ENCODE measurements around the gene PANK4. TPM values are rescaled to one million over a fixed set of nuclear protein-coding genes. Genes with fewer than 3 reads are reported as not detected.

Gene PANK4
- total and polyA plus RNA-seq, 8 donors: 23.2 to 30.9 (median 28.1) TPM

DNA sequence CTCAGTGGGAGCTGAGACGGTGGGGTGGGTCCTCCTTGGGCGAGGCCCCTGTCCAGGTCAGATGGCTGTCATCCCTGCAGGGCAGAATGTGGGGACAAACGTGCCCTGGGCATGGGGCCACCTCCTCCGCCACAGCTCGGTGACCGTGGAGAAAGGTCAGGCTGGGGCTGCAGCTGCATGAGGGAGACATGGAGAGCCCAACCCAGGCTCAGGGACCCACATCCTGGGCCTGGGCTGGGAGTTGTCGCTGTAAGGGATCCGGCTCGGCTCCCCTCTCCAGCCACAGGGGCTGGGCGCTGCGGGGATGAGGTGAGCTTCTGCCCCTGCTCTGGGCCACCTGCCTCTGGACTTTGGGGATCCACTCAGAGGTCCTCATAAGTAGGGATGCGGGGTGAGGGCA is 50.8 kb downstream of the PANK4 start:
- Histone ChIP-seq H3K27me3 (peaks cover 0 to 80% of the 10 kb centered on the region in 2 donors), H3K9me3 (no peaks in the 10 kb centered on the region), H3K27ac (no peak overlapping the region), H3K36me3 (no peaks in the 10 kb centered on the region), H3K4me3 (no peak overlapping the region), H3K4me1 (no peaks in the 10 kb centered on the region)
- DNase-seq (no peak), ATAC-seq (no peak)
- intact Hi-C loops (cut with DNase I): no loop called here
- no peak for TF ChIP-seq CTCF (IDR thresholded peaks at IDR 0.05)

- TF ChIP-seq CTCF (IDR thresholded peaks at IDR 0.05): no peak
- Histone ChIP-seq H3K4me3 (no peak overlapping the region), H3K4me1 (no peaks in the 10 kb centered on the region), H3K27me3 (peaks cover 0 to 86% of the 10 kb centered on the region in 2 donors), H3K9me3 (no peaks in the 10 kb centered on the region), H3K27ac (no peak overlapping the region), H3K36me3 (no peaks in the 10 kb centered on the region)
- ATAC-seq (no peak), DNase-seq (no peak)
- intact Hi-C loops (cut with DNase I): no loop called here
These were observed 51.4 kb downstream of the PANK4 start for GRCh38 chr1:2474933-2475371.

GRCh38 chr1:2474104-2474844 is 52.1 kb downstream of the PANK4 start:
- H3K27ac ChIP-seq: no peak overlapping the region
- DNase-seq (no peak), ATAC-seq (no peak)
- no peak overlapping the region for H3K4me3 ChIP-seq
- no peaks in the 10 kb centered on the region for H3K9me3 ChIP-seq
- H3K4me1 ChIP-seq: no peaks in the 10 kb centered on the region
- intact Hi-C loops (cut with DNase I): no loop called here
- no peaks in the 10 kb centered on the region for H3K36me3 ChIP-seq
- no peak for TF ChIP-seq CTCF (IDR thresholded peaks at IDR 0.05)
- H3K27me3 ChIP-seq: peaks cover 0 to 93% of the 10 kb centered on the region in 2 donors

DNA sequence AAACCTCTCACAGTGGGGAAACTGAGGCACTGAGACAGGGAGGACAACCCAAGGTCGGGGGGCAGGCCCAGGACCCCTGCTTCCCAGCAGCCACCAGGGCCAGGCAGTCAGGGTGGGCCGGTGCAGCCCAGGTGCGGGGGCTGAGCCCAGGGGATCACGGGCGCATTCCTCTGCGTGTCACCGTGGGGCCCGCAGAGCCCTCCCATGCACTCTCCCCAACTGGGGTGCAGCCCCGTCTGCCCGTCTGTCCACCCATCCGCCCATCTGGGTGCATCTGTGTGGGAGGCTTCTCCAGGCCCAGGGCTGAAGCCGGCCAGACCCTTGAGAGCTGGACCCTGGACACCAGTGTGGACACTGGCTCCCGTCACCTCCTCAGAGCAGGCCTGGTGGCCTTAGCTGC is 53.2 kb downstream of the PANK4 start:
- Histone ChIP-seq H3K27me3 (peaks cover 0 to 93% of the 10 kb centered on the region in 2 donors), H3K4me3 (no peak overlapping the region), H3K27ac (no peak overlapping the region), H3K4me1 (no peaks in the 10 kb centered on the region), H3K9me3 (no peaks in the 10 kb centered on the region), H3K36me3 (no peaks in the 10 kb centered on the region)
- intact Hi-C loops (cut with DNase I): no loop called here
- ATAC-seq: no peak
- no peak for DNase-seq
- no peak for TF ChIP-seq CTCF (IDR thresholded peaks at IDR 0.05)

- H3K4me3 ChIP-seq: no peak overlapping the region
- ATAC-seq (no peak), DNase-seq (no peak)
- H3K9me3 ChIP-seq: no peaks in the 10 kb centered on the region
- H3K4me1 ChIP-seq: no peaks in the 10 kb centered on the region
- H3K27me3 ChIP-seq: peaks cover 0 to 93% of the 10 kb centered on the region in 2 donors
- TF ChIP-seq CTCF (IDR thresholded peaks at IDR 0.05): no peak
- H3K27ac ChIP-seq: no peak overlapping the region
- intact Hi-C loops (cut with DNase I): no loop called here
- no peaks in the 10 kb centered on the region for H3K36me3 ChIP-seq
These were observed 53.7 kb downstream of the PANK4 start for GRCh38 chr1:2472561-2473177.
